ENCODE results near the gene MACIR.

MACIR gene

GRCh38 chr5:103295871-103296270 is 37.3 kb downstream of the MACIR start:
- no CpG with 5 or more reads among the region's 3 CpGs for WGBS (ENCODE audit: extremely low coverage, insufficient coverage, insufficient read length)
- no peak overlapping the region for H4K8ac ChIP-seq (ENCODE audit: low read depth, low read length)
- peaks cover 2% of the 10 kb centered on the region for H3K79me1 ChIP-seq (ENCODE audit: low read length)
- peak overlapping the region; percentile 25 for H3K4ac ChIP-seq (ENCODE audit: low read depth, low read length)
- no peaks in the 10 kb centered on the region for H3K9me3 ChIP-seq (ENCODE audit: insufficient read depth, low read depth, low read length)
- no peak overlapping the region for H3K23ac ChIP-seq (ENCODE audit: low read length)
- no peak overlapping the region for H3K4me3 ChIP-seq (ENCODE audit: low read depth, low read length)
- H3K27ac ChIP-seq (ENCODE audit: low read depth, low read length): no peak overlapping the region
- no peak overlapping the region for H4K91ac ChIP-seq (ENCODE audit: low read depth, low read length)
- H3K4me1 ChIP-seq (ENCODE audit: control insufficient read depth in 1 of 2, insufficient read depth in 2 of 2, low read length in 2 of 2): peaks cover 2 to 3% of the 10 kb centered on the region in 2 experiments
- H2AK5ac ChIP-seq (ENCODE audit: low read length): no peak overlapping the region
- H2BK12ac ChIP-seq (ENCODE audit: low read length): no peak overlapping the region
- no peaks in the 10 kb centered on the region for H3K27me3 ChIP-seq (ENCODE audit: insufficient read depth, low read length)
- no peak overlapping the region for H2BK5ac ChIP-seq (ENCODE audit: low read depth, low read length, poor library complexity)
- no peak overlapping the region for H3K14ac ChIP-seq (ENCODE audit: low read length)
- H3K18ac ChIP-seq (ENCODE audit: low read length): no peak overlapping the region
- no peak overlapping the region for H3K4me2 ChIP-seq (ENCODE audit: low read length)
- H2BK120ac ChIP-seq (ENCODE audit: insufficient read depth, low read length, poor library complexity): no peak overlapping the region
- no peak overlapping the region for H2AFZ ChIP-seq (ENCODE audit: insufficient read depth, low read length, poor library complexity)
- H3K79me2 ChIP-seq (ENCODE audit: control insufficient read depth, insufficient read depth, low read length, poor library complexity): no peaks in the 10 kb centered on the region
- H4K12ac ChIP-seq (ENCODE audit: low read depth, low read length): no peak overlapping the region
- no peaks in the 10 kb centered on the region for H3K36me3 ChIP-seq (ENCODE audit: control insufficient read depth in 1 of 2, insufficient read depth in 2 of 2, low read length in 2 of 2)
- no peak overlapping the region for H3K9ac ChIP-seq (ENCODE audit: low read length)
- no peak for DNase-seq

- peaks cover 2% of the 10 kb centered on the region for H3K79me1 ChIP-seq (ENCODE audit: low read length)
- no peak overlapping the region for H2BK12ac ChIP-seq (ENCODE audit: low read length)
- H3K9me3 ChIP-seq (ENCODE audit: insufficient read depth, low read depth, low read length): no peaks in the 10 kb centered on the region
- no peaks in the 10 kb centered on the region for H3K27me3 ChIP-seq (ENCODE audit: insufficient read depth, low read length)
- H3K23ac ChIP-seq (ENCODE audit: low read length): no peak overlapping the region
- H3K18ac ChIP-seq (ENCODE audit: low read length): no peak overlapping the region
- no peak overlapping the region for H4K8ac ChIP-seq (ENCODE audit: low read depth, low read length)
- peaks cover 2 to 6% of the 10 kb centered on the region in 2 experiments for H3K4me1 ChIP-seq (ENCODE audit: control insufficient read depth in 1 of 2, insufficient read depth in 2 of 2, low read length in 2 of 2)
- no peak overlapping the region for H4K12ac ChIP-seq (ENCODE audit: low read depth, low read length)
- H4K91ac ChIP-seq (ENCODE audit: low read depth, low read length): no peak overlapping the region
- no peak overlapping the region for H3K4me2 ChIP-seq (ENCODE audit: low read length)
- H2BK120ac ChIP-seq (ENCODE audit: insufficient read depth, low read length, poor library complexity): no peak overlapping the region
- H2BK5ac ChIP-seq (ENCODE audit: low read depth, low read length, poor library complexity): no peak overlapping the region
- no peak overlapping the region for H3K14ac ChIP-seq (ENCODE audit: low read length)
- H3K9ac ChIP-seq (ENCODE audit: low read length): no peak overlapping the region
- no peak overlapping the region for H3K4ac ChIP-seq (ENCODE audit: low read depth, low read length)
- no peak overlapping the region for H2AFZ ChIP-seq (ENCODE audit: insufficient read depth, low read length, poor library complexity)
- WGBS (ENCODE audit: extremely low coverage, insufficient coverage, insufficient read length): no CpG with 5 or more reads among the region's 1 CpG
- DNase-seq: no peak
- no peaks in the 10 kb centered on the region for H3K79me2 ChIP-seq (ENCODE audit: control insufficient read depth, insufficient read depth, low read length, poor library complexity)
- no peak overlapping the region for H2AK5ac ChIP-seq (ENCODE audit: low read length)
- H3K27ac ChIP-seq (ENCODE audit: low read depth, low read length): no peak overlapping the region
- H3K36me3 ChIP-seq (ENCODE audit: control insufficient read depth in 1 of 2, insufficient read depth in 2 of 2, low read length in 2 of 2): no peaks in the 10 kb centered on the region
- H3K4me3 ChIP-seq (ENCODE audit: low read depth, low read length): no peak overlapping the region
Measured at GRCh38 chr5:103298117-103298516, 39.6 kb downstream of the MACIR start.

GRCh38 chr5:103298607-103299188 is 40.1 kb downstream of the MACIR start:
- H4K12ac ChIP-seq (ENCODE audit: low read depth, low read length): no peak overlapping the region
- H4K8ac ChIP-seq (ENCODE audit: low read depth, low read length): no peak overlapping the region
- H3K79me2 ChIP-seq (ENCODE audit: control insufficient read depth, insufficient read depth, low read length, poor library complexity): no peaks in the 10 kb centered on the region
- no peak overlapping the region for H2AFZ ChIP-seq (ENCODE audit: insufficient read depth, low read length, poor library complexity)
- no peaks in the 10 kb centered on the region for H3K9me3 ChIP-seq (ENCODE audit: insufficient read depth, low read depth, low read length)
- H2BK12ac ChIP-seq (ENCODE audit: low read length): no peak overlapping the region
- H3K23ac ChIP-seq (ENCODE audit: low read length): no peak overlapping the region
- peaks cover 2 to 6% of the 10 kb centered on the region in 2 experiments for H3K4me1 ChIP-seq (ENCODE audit: control insufficient read depth in 1 of 2, insufficient read depth in 2 of 2, low read length in 2 of 2)
- peaks cover 2% of the 10 kb centered on the region for H3K79me1 ChIP-seq (ENCODE audit: low read length)
- H3K27me3 ChIP-seq (ENCODE audit: insufficient read depth, low read length): no peaks in the 10 kb centered on the region
- no peak overlapping the region for H3K18ac ChIP-seq (ENCODE audit: low read length)
- no peak overlapping the region for H3K9ac ChIP-seq (ENCODE audit: low read length)
- no peak overlapping the region for H2BK5ac ChIP-seq (ENCODE audit: low read depth, low read length, poor library complexity)
- no peak overlapping the region for H2AK5ac ChIP-seq (ENCODE audit: low read length)
- H3K36me3 ChIP-seq (ENCODE audit: control insufficient read depth in 1 of 2, insufficient read depth in 2 of 2, low read length in 2 of 2): no peaks in the 10 kb centered on the region
- H3K27ac ChIP-seq (ENCODE audit: low read depth, low read length): no peak overlapping the region
- H3K4me2 ChIP-seq (ENCODE audit: low read length): no peak overlapping the region
- no peak overlapping the region for H3K4ac ChIP-seq (ENCODE audit: low read depth, low read length)
- no peak overlapping the region for H2BK120ac ChIP-seq (ENCODE audit: insufficient read depth, low read length, poor library complexity)
- no CpG with 5 or more reads among the region's 4 CpGs for WGBS (ENCODE audit: extremely low coverage, insufficient coverage, insufficient read length)
- no peak overlapping the region for H3K14ac ChIP-seq (ENCODE audit: low read length)
- no peak overlapping the region for H3K4me3 ChIP-seq (ENCODE audit: low read depth, low read length)
- no peak for DNase-seq
- no peak overlapping the region for H4K91ac ChIP-seq (ENCODE audit: low read depth, low read length)

- Histone ChIP-seq H3K4me1 (ENCODE audit: control insufficient read depth in 1 of 2, insufficient read depth in 2 of 2, low read length in 2 of 2) (peaks cover 0 to 3% of the 10 kb centered on the region in 2 experiments), H3K4me2 (ENCODE audit: low read length) (no peak overlapping the region), H4K12ac (ENCODE audit: low read depth, low read length) (no peak overlapping the region), H2AFZ (ENCODE audit: insufficient read depth, low read length, poor library complexity) (no peak overlapping the region), H2AK5ac (ENCODE audit: low read length) (no peak overlapping the region), H3K27me3 (ENCODE audit: insufficient read depth, low read length) (no peaks in the 10 kb centered on the region), H3K9me3 (ENCODE audit: insufficient read depth, low read depth, low read length) (no peaks in the 10 kb centered on the region), H4K8ac (ENCODE audit: low read depth, low read length) (no peak overlapping the region), H3K79me1 (ENCODE audit: low read length) (no peaks in the 10 kb centered on the region), H3K18ac (ENCODE audit: low read length) (no peak overlapping the region), H2BK120ac (ENCODE audit: insufficient read depth, low read length, poor library complexity) (no peak overlapping the region), H4K91ac (ENCODE audit: low read depth, low read length) (no peak overlapping the region), H3K23ac (ENCODE audit: low read length) (peak overlapping the region; percentile 42), H3K27ac (ENCODE audit: low read depth, low read length) (no peak overlapping the region), H3K9ac (ENCODE audit: low read length) (no peak overlapping the region), H2BK5ac (ENCODE audit: low read depth, low read length, poor library complexity) (no peak overlapping the region), H3K14ac (ENCODE audit: low read length) (no peak overlapping the region), H2BK12ac (ENCODE audit: low read length) (no peak overlapping the region), H3K4ac (ENCODE audit: low read depth, low read length) (no peak overlapping the region), H3K4me3 (ENCODE audit: low read depth, low read length) (no peak overlapping the region), H3K79me2 (ENCODE audit: control insufficient read depth, insufficient read depth, low read length, poor library complexity) (no peaks in the 10 kb centered on the region), H3K36me3 (ENCODE audit: control insufficient read depth in 1 of 2, insufficient read depth in 2 of 2, low read length in 2 of 2) (no peaks in the 10 kb centered on the region)
- no CpG with 5 or more reads among the region's 4 CpGs for WGBS (ENCODE audit: extremely low coverage, insufficient coverage, insufficient read length)
- DNase-seq: no peak
Measured at GRCh38 chr5:103305809-103306208, 47.2 kb downstream of the MACIR start.
